Mesenchymal stem cell (in vitro differentiated cells and primary cell): ENCODE data around the gene CHMP2B.

Source experiments
- DNase-seq: peaks from one replicate; pipeline ENCODE4 v3.0.0-alpha.2; 2013
- H2AFZ ChIP-seq: one replicate; pipeline ENCODE4 v1.6.1; 2013; ENCODE audit warnings: low read depth, mild to moderate bottlenecking, control low read depth, inconsistent platforms, low read length, moderate library complexity
- H2AK5ac ChIP-seq: 2 replicates; pipeline ENCODE4 v1.6.1; 2013; ENCODE audit warnings: low read length, moderate library complexity, mild to moderate bottlenecking, inconsistent platforms; ENCODE audit not compliant: severe bottlenecking
- H2BK120ac ChIP-seq: one replicate; pipeline ENCODE4 v1.6.1; 2013; ENCODE audit warnings: low read depth, mild to moderate bottlenecking, inconsistent platforms, low read length, moderate library complexity
- H2BK12ac ChIP-seq, 2 experiments: one replicate each; pipeline ENCODE4 v1.6.1; 2013; ENCODE audit warnings: inconsistent platforms in 2 of 2, low read length in 2 of 2, mild to moderate bottlenecking in 2 of 2, moderate library complexity in 2 of 2, control low read depth in 1 of 2
- H2BK15ac ChIP-seq: one replicate; pipeline ENCODE4 v1.6.1; 2013; ENCODE audit warnings: mild to moderate bottlenecking, low read depth, inconsistent platforms; ENCODE audit not compliant: poor library complexity, severe bottlenecking
- H2BK5ac ChIP-seq: 2 replicates; pipeline ENCODE4 v1.6.1; 2013; ENCODE audit warnings: low read depth, mild to moderate bottlenecking, low read length, control low read depth, inconsistent platforms; ENCODE audit not compliant: poor library complexity, severe bottlenecking
- H3K14ac ChIP-seq, 2 experiments: one replicate each; pipeline ENCODE4 v1.6.1; 2013; ENCODE audit warnings: inconsistent platforms in 2 of 2, low read length in 2 of 2, control low read depth in 1 of 2, mild to moderate bottlenecking in 1 of 2, moderate library complexity in 1 of 2
- H3K18ac ChIP-seq, 2 experiments: one replicate each; pipeline ENCODE4 v1.6.1; 2013; ENCODE audit warnings: inconsistent platforms in 2 of 2, low read length in 2 of 2, control low read depth in 1 of 2, low read depth in 1 of 2, mild to moderate bottlenecking in 1 of 2
- H3K23ac ChIP-seq, 2 experiments: one replicate each; pipeline ENCODE4 v1.6.1; 2013; ENCODE audit warnings: inconsistent platforms in 2 of 2, low read length in 2 of 2, mild to moderate bottlenecking in 2 of 2, moderate library complexity in 2 of 2, control low read depth in 1 of 2
- H3K27ac ChIP-seq: 2 replicates; pipeline ENCODE4 v1.5.1; 2013; ENCODE audit warnings: mild to moderate bottlenecking, moderate library complexity, low read length, control low read depth, inconsistent platforms; ENCODE audit not compliant: poor library complexity, severe bottlenecking
- H3K27me3 ChIP-seq, 2 experiments: 2 replicates each; pipeline versions ENCODE4 v1.6.1 to v1.7.0; 2013; ENCODE audit warnings: low read length in 2 of 2, mild to moderate bottlenecking in 2 of 2, moderate library complexity in 2 of 2, control low read depth in 1 of 2, inconsistent platforms in 1 of 2; ENCODE audit not compliant: control insufficient read depth in 1 of 2, insufficient read depth in 1 of 2
- H3K36me3 ChIP-seq, 2 experiments: 2 replicates each; pipeline versions ENCODE4 v1.6.1 to v1.7.0; 2013; ENCODE audit warnings: low read length in 2 of 2, control low read depth in 1 of 2, inconsistent platforms in 1 of 2, low read depth in 1 of 2, mild to moderate bottlenecking in 1 of 2; ENCODE audit not compliant: insufficient read depth in 2 of 2, control insufficient read depth in 1 of 2
- H3K4ac ChIP-seq, 2 experiments: one replicate each; pipeline ENCODE4 v1.6.1; 2013; ENCODE audit warnings: inconsistent platforms in 2 of 2, low read length in 2 of 2, mild to moderate bottlenecking in 2 of 2, moderate library complexity in 2 of 2, control low read depth in 1 of 2, low read depth in 1 of 2
- H3K4me1 ChIP-seq: 2 replicates; pipeline ENCODE4 v1.6.1; 2013; ENCODE audit warnings: low read depth, low read length, control low read depth; ENCODE audit not compliant: control insufficient read depth, insufficient read depth
- H3K4me2 ChIP-seq: 2 replicates; pipeline ENCODE4 v1.6.1; 2013; ENCODE audit warnings: low read length, mild to moderate bottlenecking, inconsistent platforms; ENCODE audit not compliant: poor library complexity, severe bottlenecking
- H3K4me3 ChIP-seq, 2 experiments: 2 replicates each; pipeline versions ENCODE4 v1.5.1 to v1.7.0; 2013; ENCODE audit warnings: low read length in 2 of 2, mild to moderate bottlenecking in 2 of 2, control low read depth in 1 of 2, low read depth in 1 of 2; ENCODE audit not compliant: insufficient read depth in 1 of 2
- H3K79me1 ChIP-seq: replicated peaks from 2 replicates; pipeline ENCODE4 v1.6.1; 2013; ENCODE audit warnings: mild to moderate bottlenecking, control low read depth, low read length, inconsistent platforms; ENCODE audit not compliant: poor library complexity, severe bottlenecking
- H3K9ac ChIP-seq: 2 replicates; pipeline ENCODE4 v1.7.0; 2013; ENCODE audit warnings: mild to moderate bottlenecking, low read length, moderate library complexity
- H3K9me3 ChIP-seq: 2 replicates; pipeline ENCODE4 v1.7.0; 2013; ENCODE audit warnings: mild to moderate bottlenecking, low read length; ENCODE audit not compliant: control insufficient read depth
- H4K8ac ChIP-seq: one replicate; pipeline ENCODE4 v1.6.1; 2013; ENCODE audit warnings: inconsistent platforms, mild to moderate bottlenecking, low read length, moderate library complexity
- H4K91ac ChIP-seq: one replicate; pipeline ENCODE4 v1.6.1; 2013; ENCODE audit warnings: mild to moderate bottlenecking, low read length, inconsistent platforms
- WGBS: methylation state at CpG from one replicate; pipeline ENCODE4 v1.1.7; 2013; ENCODE audit warnings: mixed read lengths; 5-methylcytosine and 5-hydroxymethylcytosine counted together

The CHMP2B gene

GRCh38 chr3:87197531-87197930 lies 29.6 kb upstream of the CHMP2B start:
- no peak overlapping the region for H3K9ac ChIP-seq
- H3K4ac ChIP-seq, result no peak overlapping the region
- H3K4me3 ChIP-seq, result no peak overlapping the region
- H3K9me3 ChIP-seq, result peaks cover 4% of the 10 kb centered on the region
- H4K91ac ChIP-seq, result no peak overlapping the region
- no peak overlapping the region for H2BK5ac ChIP-seq
- H3K23ac ChIP-seq, result no peak overlapping the region
- H4K8ac ChIP-seq, result no peak overlapping the region
- H3K36me3 ChIP-seq, result no peaks in the 10 kb centered on the region
- H3K79me1 ChIP-seq, result no peaks in the 10 kb centered on the region
- H2BK12ac ChIP-seq, result no peak overlapping the region
- no peaks in the 10 kb centered on the region for H3K27me3 ChIP-seq
- H3K4me2 ChIP-seq, result no peak overlapping the region
- no peak overlapping the region for H2AFZ ChIP-seq
- no peak overlapping the region for H2BK15ac ChIP-seq
- no peaks in the 10 kb centered on the region for H3K4me1 ChIP-seq
- no peak overlapping the region for H3K18ac ChIP-seq
- WGBS, result 84% methylated on average over 3 of the region's 4 CpGs
- no peak overlapping the region for H2BK120ac ChIP-seq
- no peak for DNase-seq
- H3K14ac ChIP-seq, result no peak overlapping the region
- H3K27ac ChIP-seq, result no peak overlapping the region
- no peak overlapping the region for H2AK5ac ChIP-seq

GRCh38 chr3:87198774-87199173 lies 28.3 kb upstream of the CHMP2B start:
- Histone ChIP-seq H3K18ac (no peak overlapping the region), H2AFZ (no peak overlapping the region), H4K91ac (no peak overlapping the region), H3K14ac (no peak overlapping the region), H3K36me3 (no peaks in the 10 kb centered on the region), H3K4me1 (no peaks in the 10 kb centered on the region), H2BK15ac (no peak overlapping the region), H2BK120ac (no peak overlapping the region), H3K4me3 (no peak overlapping the region), H2BK5ac (no peak overlapping the region), H3K4me2 (no peak overlapping the region), H3K9me3 (peaks cover 4% of the 10 kb centered on the region), H3K79me1 (no peaks in the 10 kb centered on the region), H3K9ac (no peak overlapping the region), H2AK5ac (no peak overlapping the region), H3K4ac (no peak overlapping the region), H3K27me3 (no peaks in the 10 kb centered on the region), H4K8ac (no peak overlapping the region), H3K23ac (no peak overlapping the region), H3K27ac (no peak overlapping the region), H2BK12ac (no peak overlapping the region)
- no peak for DNase-seq

DNA sequence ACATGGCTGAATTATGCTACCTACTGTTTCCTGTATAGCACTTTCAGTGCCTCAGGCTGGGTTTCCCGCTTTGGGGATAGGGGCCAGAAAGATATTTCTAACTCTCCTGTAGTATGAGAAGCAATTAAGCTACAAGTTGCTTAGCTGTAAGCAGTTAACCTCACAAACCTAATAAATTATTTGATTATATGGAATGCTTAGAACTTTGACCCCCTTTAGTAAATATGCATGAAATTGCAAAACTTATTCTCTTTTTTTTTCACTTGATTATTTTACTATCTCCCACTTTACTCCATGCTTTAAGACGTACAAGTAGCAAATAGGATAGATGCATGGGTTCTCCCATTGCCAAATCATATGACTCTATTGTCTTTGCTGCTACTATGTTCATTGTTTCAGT lies 27.5 kb upstream of the CHMP2B start:
- no peak overlapping the region for H3K18ac ChIP-seq
- no peak overlapping the region for H2AFZ ChIP-seq
- no peak overlapping the region for H4K91ac ChIP-seq
- H3K4me3 ChIP-seq, result no peak overlapping the region
- H3K9ac ChIP-seq, result no peak overlapping the region
- peaks cover 4% of the 10 kb centered on the region for H3K9me3 ChIP-seq
- H2BK5ac ChIP-seq, result no peak overlapping the region
- DNase-seq, result no peak
- H2BK12ac ChIP-seq, result no peak overlapping the region
- no peaks in the 10 kb centered on the region for H3K27me3 ChIP-seq
- no peaks in the 10 kb centered on the region for H3K79me1 ChIP-seq
- H3K36me3 ChIP-seq, result no peaks in the 10 kb centered on the region
- WGBS, result 50% methylated on average over 1 of the region's 2 CpGs
- H3K4ac ChIP-seq, result no peak overlapping the region
- H3K27ac ChIP-seq, result no peak overlapping the region
- no peak overlapping the region for H2AK5ac ChIP-seq
- H3K14ac ChIP-seq, result no peak overlapping the region
- no peaks in the 10 kb centered on the region for H3K4me1 ChIP-seq
- H2BK15ac ChIP-seq, result no peak overlapping the region
- H3K4me2 ChIP-seq, result no peak overlapping the region
- H4K8ac ChIP-seq, result no peak overlapping the region
- no peak overlapping the region for H2BK120ac ChIP-seq
- no peak overlapping the region for H3K23ac ChIP-seq

DNA sequence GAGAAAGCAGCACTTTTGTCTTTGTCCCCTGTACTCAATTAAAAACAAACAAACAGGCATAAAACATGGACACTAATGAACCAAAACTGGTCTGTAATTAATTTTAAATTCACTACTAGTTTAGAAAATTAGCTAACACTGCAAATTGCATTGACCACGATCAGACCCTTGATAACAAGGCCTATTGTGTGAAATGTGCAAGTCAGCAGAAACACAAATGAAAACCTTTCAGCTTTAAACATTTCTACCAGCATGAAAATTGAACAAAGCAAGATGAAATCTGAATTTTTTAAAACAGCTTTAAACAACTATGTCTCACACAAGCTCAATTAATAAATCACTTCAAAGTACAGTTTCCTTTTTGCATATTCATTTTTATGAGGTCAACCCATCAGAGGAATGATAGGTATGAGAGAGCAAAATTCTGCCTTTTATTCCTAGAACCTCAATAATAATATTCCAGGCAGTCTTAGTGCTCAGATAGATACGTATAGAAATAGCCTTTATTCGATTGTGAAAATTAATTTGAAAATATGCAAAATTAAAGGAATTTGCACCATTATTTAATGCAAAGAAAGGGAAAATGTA lies 27.0 kb upstream of the CHMP2B start:
- Histone ChIP-seq H2BK120ac (no peak overlapping the region), H2BK12ac (no peak overlapping the region), H2AFZ (no peak overlapping the region), H3K23ac (no peak overlapping the region), H3K4me1 (no peaks in the 10 kb centered on the region), H3K18ac (no peak overlapping the region), H4K8ac (no peak overlapping the region), H2BK5ac (no peak overlapping the region), H3K79me1 (no peaks in the 10 kb centered on the region), H3K4me2 (no peak overlapping the region), H3K4ac (no peak overlapping the region), H3K9ac (no peak overlapping the region), H2BK15ac (no peak overlapping the region), H3K27ac (no peak overlapping the region), H3K9me3 (peaks cover 1% of the 10 kb centered on the region), H3K27me3 (no peaks in the 10 kb centered on the region), H3K4me3 (no peak overlapping the region), H3K14ac (no peak overlapping the region), H2AK5ac (no peak overlapping the region), H4K91ac (no peak overlapping the region), H3K36me3 (no peaks in the 10 kb centered on the region)
- no peak for DNase-seq
- WGBS, result 68% methylated on average over 1 of the region's 3 CpGs
